Ovary (tissue), 3 donors: Measurements from ENCODE around the gene SLC1A3.

Source experiments
- EP300 ChIP-seq: sonication (generic); formaldehyde crosslinking; IDR thresholded peaks from one replicate; pipeline ENCODE4 v1.6.1; 2017; ENCODE audit warnings: antibody characterized with exemption
- POLR2A ChIP-seq: fragments of 450-650 bp; IDR thresholded peaks from one replicate; pipeline ENCODE4 v1.6.1; 2017; ENCODE audit warnings: antibody characterized with exemption, mild to moderate bottlenecking, moderate library complexity
- TF ChIP-seq, protein P1 (sequence below), 3 donors: fragments of 450-650 bp in 2 of 3; fragments of 200-600 bp in 1 of 3; IDR thresholded peaks; one replicate each; pipeline versions ENCODE4 v1.5.1 to v1.8.0; 2016 to 2022; ENCODE audit warnings: antibody characterized with exemption in 3 of 3, mild to moderate bottlenecking in 1 of 3
- donor health status: DM: no; HTN: no; CAD: no.

DNA sequence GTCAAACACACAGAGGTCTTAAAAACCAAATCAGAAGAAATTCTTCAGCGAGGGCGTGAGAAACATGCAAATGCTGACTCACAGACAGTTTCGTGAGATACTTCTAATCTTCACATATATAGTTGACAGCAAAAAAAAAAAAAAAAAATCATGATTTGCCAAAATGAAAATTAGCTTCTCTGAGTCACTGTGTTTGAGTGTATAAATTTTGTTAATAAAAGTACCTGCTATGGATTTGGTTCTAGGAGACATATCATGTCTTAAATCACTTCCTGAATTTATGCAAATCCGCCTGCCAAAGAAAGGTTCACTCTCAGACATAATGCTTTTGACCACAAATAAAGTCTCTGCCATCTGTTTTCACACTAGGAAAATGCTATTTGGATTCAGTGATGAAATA is 114.3 kb downstream of the SLC1A3 start:
- TF ChIP-seq, protein P1, sequence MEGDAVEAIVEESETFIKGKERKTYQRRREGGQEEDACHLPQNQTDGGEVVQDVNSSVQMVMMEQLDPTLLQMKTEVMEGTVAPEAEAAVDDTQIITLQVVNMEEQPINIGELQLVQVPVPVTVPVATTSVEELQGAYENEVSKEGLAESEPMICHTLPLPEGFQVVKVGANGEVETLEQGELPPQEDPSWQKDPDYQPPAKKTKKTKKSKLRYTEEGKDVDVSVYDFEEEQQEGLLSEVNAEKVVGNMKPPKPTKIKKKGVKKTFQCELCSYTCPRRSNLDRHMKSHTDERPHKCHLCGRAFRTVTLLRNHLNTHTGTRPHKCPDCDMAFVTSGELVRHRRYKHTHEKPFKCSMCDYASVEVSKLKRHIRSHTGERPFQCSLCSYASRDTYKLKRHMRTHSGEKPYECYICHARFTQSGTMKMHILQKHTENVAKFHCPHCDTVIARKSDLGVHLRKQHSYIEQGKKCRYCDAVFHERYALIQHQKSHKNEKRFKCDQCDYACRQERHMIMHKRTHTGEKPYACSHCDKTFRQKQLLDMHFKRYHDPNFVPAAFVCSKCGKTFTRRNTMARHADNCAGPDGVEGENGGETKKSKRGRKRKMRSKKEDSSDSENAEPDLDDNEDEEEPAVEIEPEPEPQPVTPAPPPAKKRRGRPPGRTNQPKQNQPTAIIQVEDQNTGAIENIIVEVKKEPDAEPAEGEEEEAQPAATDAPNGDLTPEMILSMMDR (IDR thresholded peaks at IDR 0.05), result no peak
- no peak for TF ChIP-seq POLR2A
- no peak for TF ChIP-seq EP300
